GM21360 (cell line): Measurements from ENCODE around the gene IGHMBP2.
"Not testable (repeated sequence)": the region's sequence is repeated elsewhere in the genome, so short reads cannot be mapped to it uniquely, and the experiment has no call there.

Experiments used
- ATAC-seq: cut with Tn5 transposase; IDR thresholded peaks from one replicate; pipeline ENCODE4 v1.9.1; 2021; ENCODE audit warnings: mild to moderate bottlenecking, moderate library complexity; ENCODE audit not compliant: unreplicated experiment

The IGHMBP2 gene

DNA sequence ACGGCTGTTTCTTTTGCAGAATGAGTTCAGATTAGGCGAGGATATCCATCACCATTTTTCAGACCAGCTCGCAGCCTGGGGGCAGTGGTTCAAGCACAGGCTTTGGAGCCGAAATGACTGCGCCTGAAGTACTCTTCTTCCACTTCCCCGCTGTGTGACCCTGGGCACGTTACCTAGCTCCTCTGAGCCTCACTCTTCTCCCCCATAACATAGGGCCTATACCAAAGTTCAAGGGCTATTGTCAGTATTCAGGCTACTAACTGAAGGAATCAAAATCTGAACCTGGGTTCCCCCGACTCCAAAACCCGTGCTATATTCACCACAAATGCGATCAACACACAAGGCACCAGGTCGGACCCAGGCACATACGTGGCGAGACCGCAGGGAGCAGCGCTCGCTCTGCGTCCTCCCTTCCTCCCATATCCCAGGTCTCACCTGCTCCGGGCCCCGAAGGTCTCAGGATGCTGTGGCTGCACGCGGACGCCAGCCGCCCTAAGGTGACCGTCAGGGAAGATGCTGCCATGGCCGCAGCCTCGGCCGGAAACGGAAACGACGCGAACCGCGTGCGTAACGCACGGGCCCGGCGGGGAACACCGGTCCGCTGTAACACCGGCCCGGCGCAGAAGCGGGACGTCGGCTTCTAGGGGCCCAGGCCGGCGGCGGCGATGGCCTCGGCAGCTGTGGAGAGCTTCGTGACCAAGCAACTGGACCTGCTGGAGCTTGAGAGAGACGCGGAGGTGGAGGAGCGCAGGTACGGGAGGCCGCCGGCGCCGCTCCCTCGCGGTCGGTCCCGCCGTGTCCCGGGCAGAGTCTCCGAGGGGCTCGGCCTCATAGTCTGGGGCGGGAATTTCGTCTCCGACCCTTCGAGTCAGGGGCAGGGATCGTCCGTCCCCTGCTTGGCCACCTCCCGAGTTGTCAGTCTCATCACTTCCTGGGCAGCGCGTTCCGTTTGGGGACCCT lies at the start of gene IGHMBP2, which contains the start of gene MRPL21:
TSS of gene IGHMBP2 (plus strand) at position 604 of the 960 bp plus-strand sequence. CDS start at position 666, 62 bp downstream.
TSS of gene MRPL21 (minus strand) at position 545 of the 960 bp plus-strand sequence. CDS start at position 523, 22 bp downstream.
- peak; percentile 73 for ATAC-seq

DNA sequence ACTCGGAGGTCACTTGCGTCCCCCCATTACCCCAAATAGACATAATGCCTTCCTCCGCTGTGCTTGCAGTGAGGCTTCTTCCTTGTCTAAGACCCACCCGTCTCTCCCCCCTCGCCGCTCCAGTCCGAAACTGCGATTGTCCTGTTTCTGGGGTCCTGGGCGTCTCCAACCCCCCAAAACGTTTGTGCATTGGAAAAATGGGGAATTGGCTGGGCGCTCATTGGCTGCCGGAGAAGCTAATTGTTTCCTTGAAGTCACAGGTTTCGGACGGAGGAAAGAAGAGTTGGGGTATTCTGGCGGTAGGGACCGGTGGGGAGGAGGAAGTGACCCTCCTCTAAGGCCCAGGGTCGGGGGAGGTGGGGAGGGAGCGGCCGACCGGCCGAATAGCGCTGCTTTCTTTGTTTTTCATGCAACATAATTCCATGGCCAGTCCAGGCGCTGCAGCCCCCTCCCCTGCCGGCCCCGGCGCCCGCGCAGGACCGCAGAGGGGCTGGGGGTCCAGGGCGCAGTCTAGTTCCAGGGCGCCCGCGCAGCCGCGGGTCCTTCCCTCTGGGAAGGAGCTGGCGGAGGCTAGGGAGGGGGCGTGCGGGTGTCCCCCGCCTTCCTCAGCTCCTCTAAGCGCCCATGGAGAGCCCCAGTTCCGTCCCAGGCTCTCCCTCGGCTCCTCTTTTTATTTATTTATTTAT lies 49.3 kb upstream of the IGHMBP2 start:
- ATAC-seq, result no peak

DNA sequence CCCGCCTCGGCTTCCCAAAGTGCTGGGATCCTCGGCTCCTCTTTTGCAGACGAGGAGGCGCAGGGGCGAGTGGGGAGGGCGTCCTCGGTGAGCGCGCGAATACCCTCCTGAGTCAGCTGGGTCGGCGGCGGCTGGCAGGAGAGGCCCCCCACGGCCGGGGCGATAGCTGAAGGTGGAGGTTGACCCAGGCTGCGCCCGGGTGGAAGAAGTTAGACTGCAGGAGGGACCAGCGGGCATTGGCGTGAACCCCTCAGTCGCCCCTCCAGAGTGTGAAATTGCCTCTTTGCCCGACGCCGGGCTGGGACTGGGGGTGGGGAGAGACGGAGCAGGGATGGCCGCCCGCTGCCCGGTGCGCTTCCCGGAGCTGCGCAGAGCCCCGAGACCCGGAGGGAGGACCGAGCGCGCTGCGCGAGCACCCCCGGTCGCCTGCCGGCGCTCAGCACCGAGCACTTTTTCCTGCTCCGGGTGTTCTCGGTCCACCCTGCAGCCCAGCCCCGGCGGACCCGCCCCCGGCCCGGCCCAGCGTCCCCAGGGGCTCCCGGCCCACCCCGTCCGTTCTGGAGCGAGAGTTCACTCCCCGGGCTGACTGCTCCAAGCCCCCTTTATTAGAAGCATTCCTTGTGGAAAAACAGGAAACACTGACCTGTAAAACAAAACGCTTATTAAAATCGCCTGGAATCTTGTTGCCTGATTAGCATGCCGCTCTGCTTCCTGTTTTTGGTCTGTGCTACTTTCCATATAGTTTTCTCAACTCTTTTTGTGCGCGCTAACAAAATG lies 48.3 kb upstream of the IGHMBP2 start:
- no peak for ATAC-seq

DNA sequence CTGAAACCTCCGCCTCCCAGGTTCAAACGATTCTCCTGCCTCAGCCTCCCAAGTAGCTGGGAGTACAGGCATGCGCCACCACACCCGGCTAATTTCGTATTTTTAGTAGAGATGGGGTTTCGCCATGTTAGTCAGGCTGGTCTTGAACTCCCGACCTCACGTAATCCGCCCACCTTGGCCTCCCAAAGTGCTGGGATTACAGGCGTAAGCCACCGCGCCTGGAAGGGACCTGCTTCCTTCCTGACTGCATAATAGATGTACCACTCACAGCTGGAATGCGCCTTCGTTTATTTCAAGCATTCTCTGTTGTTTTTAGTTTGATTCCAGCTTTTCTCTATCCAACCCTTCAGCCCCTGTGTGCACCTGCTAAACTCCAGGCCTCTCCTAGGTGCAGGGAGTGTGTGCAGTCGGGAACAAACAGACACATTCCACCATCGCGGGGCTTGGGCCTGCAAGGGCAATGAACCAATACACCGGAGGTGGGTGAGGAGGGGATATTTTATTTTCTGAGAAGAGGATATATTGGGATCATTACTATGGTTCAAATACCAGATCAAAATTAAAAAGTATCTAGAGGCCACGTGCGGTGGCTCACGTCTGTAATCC lies 47.2 kb upstream of the IGHMBP2 start:
- not testable (repeated sequence) for ATAC-seq

DNA sequence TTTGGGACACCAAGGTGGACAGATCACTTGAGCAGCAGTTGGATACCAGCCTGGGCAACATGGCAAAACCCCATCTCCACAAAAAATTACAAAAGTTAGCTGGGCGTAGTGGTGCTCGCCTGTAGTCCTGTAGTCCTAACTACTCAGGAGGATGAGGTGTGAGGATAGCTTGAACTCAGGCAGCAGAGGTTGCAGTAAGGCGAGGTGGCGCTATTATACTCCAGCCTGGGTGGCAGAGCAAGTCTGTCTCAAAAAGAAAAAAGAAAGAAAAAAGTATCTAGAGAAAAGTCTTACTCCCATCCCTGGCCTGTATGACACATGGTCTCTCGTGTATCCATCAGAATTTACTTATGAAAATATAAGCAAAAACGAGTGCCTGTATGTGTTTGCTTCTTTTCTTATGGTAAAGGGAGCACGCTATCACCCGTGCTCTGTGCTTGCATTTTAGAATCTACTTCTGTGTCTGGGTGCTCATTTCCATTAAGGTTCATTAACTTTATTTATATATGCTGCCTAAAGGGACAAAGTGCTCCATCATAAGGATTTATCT lies 46.6 kb upstream of the IGHMBP2 start:
- ATAC-seq, result no peak

DNA sequence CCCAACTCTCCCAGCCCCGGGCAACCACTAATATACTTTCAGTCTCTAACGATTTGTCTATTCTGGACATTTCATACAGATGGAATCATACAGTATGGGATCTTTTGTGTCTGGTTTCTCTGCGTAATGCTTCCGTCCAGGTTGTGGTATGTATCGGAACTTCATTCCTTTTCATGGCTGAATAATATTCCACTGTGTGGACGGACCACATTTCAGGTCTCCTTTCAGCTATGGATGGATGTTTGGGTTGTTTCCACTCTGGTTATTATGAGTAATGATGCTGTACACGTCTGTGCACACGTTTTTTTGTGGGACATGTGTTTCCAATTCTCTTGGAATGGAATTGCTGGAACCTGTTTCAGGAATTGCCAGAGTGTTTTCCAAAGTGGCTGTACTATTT lies 44.6 kb upstream of the IGHMBP2 start:
- no peak for ATAC-seq

DNA sequence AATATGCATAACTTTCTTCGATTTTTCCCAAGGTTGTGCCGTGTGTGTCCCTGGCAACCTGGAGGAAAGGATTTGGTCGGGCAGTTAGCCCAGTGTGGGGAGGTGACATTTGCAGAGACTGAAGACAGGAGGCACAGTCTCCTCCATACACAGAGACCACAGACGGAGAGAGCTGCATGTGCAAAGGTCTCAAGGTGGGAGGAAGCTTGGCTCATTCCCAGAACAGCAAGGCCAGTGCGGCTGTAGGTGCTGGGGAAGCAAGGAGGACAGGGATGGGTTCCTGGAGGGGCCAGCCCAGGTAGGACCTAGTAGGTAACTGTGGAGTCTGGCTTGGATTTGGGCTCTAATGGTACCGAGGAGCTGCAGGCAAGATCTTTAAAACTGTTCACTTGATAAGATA lies 41.3 kb upstream of the IGHMBP2 start:
- ATAC-seq, result no peak

DNA sequence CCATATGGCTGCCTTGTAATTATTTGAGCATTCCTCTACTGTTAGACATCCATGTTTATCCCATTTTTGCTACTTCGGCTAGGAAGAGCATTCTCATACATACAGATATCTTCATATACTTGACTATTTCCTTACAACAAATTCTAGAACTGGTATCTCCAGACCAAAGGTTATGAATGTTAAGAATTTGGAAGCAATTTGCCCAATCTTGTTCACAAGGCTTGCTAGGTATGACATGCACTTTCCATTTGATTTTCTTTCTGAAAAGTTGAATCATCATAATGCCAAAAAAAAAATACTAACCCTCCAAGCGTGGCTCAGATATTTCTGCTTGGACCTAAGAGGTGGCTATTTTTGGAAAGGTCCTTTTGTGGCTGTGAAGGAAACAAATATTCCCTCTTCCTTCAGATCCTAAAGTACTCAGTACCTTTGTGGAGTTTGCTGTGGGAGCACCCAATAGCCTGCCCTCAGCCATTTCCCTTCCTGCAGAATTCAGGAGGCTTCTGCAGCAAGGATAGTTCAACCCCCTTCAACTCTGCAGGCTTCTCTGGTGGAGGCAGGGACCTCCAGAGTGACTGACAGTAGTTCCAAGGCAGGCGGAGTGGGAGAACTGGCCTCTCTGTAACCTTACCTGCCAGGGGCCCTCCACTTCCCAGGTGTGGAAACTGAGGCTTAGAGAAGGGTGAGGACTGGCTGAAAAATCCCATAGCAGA lies 40.0 kb upstream of the IGHMBP2 start:
- no peak for ATAC-seq

DNA sequence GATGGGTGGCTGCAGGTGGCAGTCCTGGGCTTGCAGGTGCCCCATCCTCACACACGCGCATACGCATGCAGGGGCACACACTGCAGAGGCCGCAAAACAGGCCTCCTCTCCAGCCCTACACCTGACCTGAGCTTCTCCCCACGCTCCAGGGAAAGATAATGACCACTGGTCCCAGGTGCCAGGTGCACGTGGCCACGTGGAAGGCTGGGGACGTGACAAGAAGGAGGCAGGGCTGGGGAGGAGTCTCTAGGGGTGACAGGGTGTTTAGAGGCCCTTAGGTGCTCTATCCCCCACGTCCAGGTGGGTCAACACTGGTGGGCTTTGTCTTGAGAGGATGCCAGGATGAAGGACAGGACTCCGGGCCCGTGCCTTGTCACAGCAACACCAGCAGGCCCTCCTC lies 38.5 kb upstream of the IGHMBP2 start:
- no peak for ATAC-seq

DNA sequence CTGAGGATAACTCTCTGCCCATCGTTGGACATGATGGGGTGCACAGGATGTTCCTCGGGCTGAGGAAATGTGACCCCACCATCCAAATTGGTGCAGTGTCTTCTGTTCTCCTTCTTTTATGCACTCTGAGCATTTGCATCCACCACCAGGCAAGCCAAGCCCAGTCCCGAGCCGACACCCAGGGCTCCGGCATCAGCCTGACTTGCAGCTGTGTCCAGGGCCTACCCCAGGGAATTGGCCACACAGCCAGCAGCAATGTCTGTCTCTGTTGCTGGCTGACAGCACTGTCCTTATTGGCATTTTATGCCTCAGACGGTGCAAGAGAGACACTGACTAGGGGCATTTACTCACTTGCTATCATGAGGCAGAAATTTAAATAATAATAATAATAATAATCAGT lies 36.6 kb upstream of the IGHMBP2 start:
- ATAC-seq, result no peak

DNA sequence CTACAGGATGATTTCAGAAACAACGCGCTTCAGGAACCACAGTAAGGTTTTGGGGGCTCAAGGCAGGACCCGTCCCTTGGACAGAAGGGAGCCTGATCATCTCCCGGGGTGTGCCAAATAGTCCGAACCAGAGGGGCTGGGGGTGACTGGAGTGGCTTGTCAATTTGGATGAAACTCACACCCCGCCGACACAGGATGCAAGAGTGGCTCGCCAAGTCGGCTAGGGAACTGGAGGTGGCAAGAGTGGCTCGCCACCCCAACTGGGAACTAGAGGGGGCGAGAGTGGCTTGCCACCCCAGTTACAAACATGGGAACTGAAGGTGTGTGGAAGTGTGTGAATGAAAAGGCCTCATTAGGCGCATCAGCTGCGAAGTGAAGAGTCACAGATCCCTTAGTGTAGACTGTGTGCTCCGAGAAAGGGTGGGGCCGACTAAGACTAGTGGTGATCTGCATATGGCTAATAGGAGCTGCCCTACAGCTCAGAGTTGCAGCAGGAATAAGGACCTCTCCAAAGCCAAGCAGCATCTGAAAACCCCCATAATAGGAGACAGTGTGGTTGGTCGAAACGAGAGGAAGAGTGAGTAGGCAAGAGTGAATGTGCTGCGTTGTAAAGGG lies 35.4 kb upstream of the IGHMBP2 start:
- no peak for ATAC-seq

DNA sequence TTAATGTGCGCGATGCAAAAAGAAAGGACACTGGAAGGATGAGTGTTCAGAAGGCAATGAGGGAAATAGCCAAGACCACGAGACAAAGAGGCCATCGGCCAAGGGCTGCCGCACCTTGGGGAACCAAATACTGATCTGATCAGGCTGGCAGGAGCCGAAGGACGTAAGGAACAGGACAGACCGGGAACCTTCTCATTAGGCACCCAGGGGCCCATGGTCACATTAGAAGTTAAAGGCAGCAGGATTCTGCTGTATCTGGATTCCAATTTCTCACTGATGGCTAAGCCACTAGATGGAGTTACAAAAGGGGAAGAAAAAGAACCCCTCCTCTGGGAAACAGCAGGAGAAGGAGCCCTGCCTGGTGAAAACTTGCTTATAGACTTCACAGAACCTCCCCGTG lies 33.2 kb upstream of the IGHMBP2 start:
- no peak for ATAC-seq

DNA sequence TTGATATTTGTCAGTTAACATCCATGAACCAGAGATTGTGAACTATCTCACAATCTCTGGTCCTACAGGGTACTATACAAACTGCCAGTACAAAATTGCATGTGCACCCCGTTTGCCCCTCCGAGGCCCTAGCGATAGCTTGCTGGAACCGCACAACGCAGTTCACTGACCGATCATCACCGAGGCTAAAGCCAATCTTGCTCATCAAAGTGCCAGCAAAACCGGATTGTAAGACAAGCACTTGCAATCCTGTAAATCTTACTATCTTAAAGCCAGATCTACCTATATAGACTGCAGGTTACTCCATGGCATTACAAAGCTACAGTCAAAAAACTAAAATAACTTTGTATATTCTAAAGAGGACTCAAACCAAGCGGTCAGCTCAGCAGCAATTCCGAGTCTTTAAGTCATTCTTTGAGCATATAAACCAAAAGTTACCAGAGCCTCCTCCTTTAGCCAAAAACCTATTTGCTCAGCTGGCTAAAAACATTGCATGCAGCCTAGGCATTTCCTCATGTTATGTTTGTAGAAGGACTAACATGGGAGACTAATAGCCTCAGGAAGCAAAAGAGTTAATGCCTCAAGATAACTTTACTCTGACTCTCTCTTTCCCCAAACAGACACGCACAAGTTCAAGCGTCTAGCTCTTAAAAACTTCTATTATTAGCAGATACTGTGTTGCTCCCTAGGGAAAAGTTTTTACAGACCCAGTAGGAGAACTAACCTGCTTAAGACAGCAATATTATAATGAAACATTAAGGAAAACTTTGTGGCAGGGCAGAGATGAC lies 31.3 kb upstream of the IGHMBP2 start:
- ATAC-seq, result no peak

DNA sequence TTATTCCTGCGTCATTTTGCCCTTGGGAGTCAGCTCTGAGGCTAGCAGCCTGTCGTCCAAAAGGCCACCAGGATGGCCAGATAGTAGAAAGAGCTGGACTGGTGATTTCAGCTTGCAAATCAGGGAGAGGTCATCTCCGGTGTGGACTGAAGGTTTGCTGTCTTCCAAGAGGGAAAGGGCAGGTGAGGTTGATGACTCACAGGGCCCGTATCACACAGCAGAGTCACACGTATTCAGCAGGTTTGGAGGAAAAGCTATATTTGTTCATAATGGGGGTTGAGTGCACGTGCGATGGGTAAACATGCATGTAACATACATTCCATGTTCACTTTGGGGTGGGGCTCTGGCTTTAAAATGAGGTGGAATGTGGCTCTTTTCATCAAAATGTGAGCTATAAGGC lies 25.7 kb upstream of the IGHMBP2 start:
- ATAC-seq, result no peak

DNA sequence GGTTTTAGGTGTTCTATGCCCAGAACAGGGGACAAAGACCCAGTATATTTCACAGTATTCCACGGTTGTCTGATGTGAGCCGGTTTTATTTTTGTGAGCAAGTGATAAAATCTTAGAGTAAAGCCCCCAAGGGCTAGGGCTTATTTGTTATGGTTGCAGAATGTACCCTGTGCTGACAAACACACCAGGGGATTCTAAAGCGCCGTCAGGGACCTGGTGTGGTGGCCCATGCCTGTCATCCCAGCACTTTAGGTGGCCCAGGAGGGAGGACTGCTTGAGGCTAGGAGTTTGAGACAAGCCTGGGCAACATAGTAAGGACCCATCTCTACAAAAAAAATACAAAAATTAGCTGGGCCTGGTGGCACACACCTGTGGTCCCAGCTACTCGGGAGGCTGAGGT lies 22.8 kb upstream of the IGHMBP2 start:
- no peak for ATAC-seq

DNA sequence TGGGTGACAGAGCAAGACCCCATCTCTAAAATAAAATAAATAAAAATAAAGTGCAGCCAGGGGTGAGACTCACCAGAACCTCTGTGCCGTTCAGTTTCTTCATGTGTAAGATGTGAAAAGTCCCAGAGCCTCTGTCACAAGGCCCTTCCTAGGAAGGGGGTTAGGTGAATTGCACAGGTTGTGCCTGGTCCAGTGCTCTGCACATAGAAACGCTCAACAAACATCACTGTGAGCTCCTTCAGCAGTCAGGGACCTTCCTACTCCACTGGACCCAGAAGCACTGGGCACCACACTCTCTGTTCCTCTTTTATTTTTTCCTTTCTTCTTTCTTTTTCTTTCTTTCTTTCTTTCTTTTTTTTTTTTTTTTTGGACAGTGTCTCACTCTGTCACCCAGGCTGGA lies 22.4 kb upstream of the IGHMBP2 start:
- ATAC-seq, result no peak

DNA sequence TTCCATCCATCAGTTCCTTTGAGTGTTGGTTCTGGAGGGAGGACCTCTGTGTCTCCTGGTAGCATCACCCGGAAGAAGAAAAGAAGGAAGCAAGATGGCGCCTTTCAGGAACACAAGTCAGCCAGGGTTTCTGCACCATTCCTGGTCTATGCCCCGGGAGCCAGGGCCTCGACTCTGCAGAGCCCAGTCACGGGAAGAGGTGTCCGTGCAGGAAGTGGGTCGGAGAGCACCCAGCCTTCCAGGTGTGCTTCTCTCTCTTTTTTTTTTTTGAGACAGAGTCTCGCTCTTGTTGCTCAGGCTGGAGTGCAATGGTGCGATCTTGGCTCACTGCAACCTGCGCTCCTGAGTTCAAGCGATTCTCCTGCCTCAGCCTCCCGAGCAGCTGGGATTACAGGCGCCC lies 21.3 kb upstream of the IGHMBP2 start:
- no peak for ATAC-seq

DNA sequence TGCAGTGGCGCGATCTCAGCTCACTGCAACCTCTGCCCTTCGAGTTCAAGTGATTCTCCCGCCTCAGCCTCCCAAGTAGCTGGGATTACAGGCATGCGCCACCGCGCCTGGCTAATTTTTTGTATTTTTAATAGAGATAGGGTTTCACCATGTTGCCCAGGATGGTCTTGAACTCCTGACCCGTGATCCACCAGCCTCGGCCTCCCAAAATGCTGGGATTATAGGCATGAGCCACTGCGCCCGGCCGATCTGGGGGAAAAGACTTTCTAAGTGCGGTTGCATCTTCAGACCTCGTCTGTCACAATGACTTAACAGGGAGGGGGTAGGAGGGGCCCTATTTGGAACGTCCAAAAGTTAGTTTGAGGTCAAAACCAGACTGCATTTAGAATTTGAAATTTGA lies 18.9 kb upstream of the IGHMBP2 start:
- not testable (repeated sequence) for ATAC-seq
